Progenitor cell of endocrine pancreas (in vitro differentiated cells): ENCODE data around the gene EYA2. TPM values are rescaled to one million over a fixed set of nuclear protein-coding genes. Genes with fewer than 3 reads are reported as not detected.

Experiments used
- DNase-seq: peaks from one replicate; pipeline ENCODE4 v3.0.0; 2021; ENCODE audit warnings: low spot score; ENCODE audit not compliant: unreplicated experiment
- H3K27ac Mint-ChIP-seq: 2 replicates; pipeline ENCODE4 v1.8.0; 2021; ENCODE audit warnings: mild to moderate bottlenecking, moderate library complexity, mixed read lengths
- H3K27me3 Mint-ChIP-seq: 2 replicates; pipeline ENCODE4 v1.8.0; 2021; ENCODE audit warnings: mixed read lengths
- H3K36me3 Mint-ChIP-seq: 2 replicates; pipeline ENCODE4 v1.8.0; 2022; ENCODE audit warnings: mixed read lengths; ENCODE audit not compliant: insufficient read depth
- H3K4me1 Mint-ChIP-seq: 2 replicates; pipeline ENCODE4 v1.8.0; 2021; ENCODE audit warnings: low read depth, mixed read lengths
- H3K4me3 Mint-ChIP-seq: 2 replicates; pipeline ENCODE4 v1.8.0; 2021; ENCODE audit warnings: low read depth, mild to moderate bottlenecking, moderate library complexity, mixed read lengths
- H3K9me3 Mint-ChIP-seq: 2 replicates; pipeline ENCODE4 v1.8.0; 2021; ENCODE audit warnings: low read depth, mixed read lengths
- CTCF ChIP-seq: fragments of 200-600 bp; sonication (generic); IDR thresholded peaks from one replicate; pipeline ENCODE4 v1.5.0; 2021; ENCODE audit warnings: antibody characterized with exemption, mild to moderate bottlenecking; ENCODE audit not compliant: unreplicated experiment
- total RNA-seq: library from RNA; stranded (reverse); gene quantifications from 2 replicates; pipeline ENCODE4 v1.2.1, GENCODE V29; 2021

Gene EYA2
- total RNA-seq, 1 donor from 2014 or later = 0.53 TPM

DNA sequence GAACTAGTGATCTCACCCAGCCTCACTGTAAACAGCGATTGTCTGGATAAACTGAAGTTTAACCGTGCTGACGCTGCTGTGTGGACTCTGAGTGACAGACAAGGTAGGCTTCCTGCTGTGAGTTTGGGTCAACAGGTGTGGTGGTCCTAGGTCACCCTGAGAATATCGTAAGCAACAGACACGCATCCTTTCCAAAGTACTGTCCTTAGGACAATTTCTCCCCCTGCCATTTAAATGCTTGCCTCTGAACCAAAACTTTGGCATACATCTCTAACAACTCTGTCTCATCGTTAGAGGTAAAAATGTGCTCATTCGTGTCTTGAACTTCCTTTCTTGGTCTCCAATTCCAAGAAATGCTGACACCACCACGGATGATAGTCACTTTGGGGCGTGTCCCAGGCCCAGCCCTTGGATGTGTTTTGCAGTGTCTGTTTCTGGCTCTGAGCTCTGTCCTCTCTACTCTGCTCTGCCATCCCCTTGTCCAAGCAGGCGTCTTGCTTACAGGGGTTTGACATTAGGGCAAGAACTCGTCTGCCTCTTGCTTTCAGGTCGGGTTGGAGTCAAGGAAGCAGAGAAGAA, 95.5 kb downstream of the EYA2 start:
- no peaks in the 10 kb centered on the region for H3K36me3 Mint-ChIP-seq
- no peak for DNase-seq
- peaks cover 25% of the 10 kb centered on the region for H3K4me1 Mint-ChIP-seq
- H3K4me3 Mint-ChIP-seq = peak overlapping the region; percentile 27
- H3K27ac Mint-ChIP-seq = peak overlapping the region; percentile 85
- H3K27me3 Mint-ChIP-seq = peaks cover 5% of the 10 kb centered on the region
- H3K9me3 Mint-ChIP-seq = no peaks in the 10 kb centered on the region
- no peak for TF ChIP-seq CTCF

- DNase-seq = no peak
- peak overlapping the region; percentile 27 for H3K4me3 Mint-ChIP-seq
- peaks cover 23% of the 10 kb centered on the region for H3K4me1 Mint-ChIP-seq
- peaks cover 5% of the 10 kb centered on the region for H3K27me3 Mint-ChIP-seq
- H3K36me3 Mint-ChIP-seq = no peaks in the 10 kb centered on the region
- no peak for TF ChIP-seq CTCF
- H3K9me3 Mint-ChIP-seq = no peaks in the 10 kb centered on the region
- peak overlapping the region; percentile 85 for H3K27ac Mint-ChIP-seq
Observed at GRCh38 chr20:46990596-46991104, 96.0 kb downstream of the EYA2 start.

DNA sequence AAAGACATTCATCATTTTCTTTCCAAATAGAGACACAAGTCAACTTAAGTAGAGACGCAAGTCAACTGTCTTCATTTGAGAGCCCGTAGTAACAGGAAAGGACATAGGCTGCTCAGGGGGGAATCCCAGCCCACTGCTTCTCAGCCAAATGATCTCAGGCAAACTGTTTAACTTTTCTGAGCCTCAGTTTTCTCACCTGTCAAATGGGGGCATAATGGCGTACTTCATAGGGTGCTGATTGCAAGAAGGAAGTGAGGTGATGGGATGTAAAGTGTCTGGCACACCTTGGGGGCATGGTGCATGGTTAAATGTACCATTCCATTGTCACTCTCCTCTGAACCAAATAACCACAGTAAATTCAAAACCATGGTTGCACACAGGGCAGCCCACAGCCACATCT, 96.5 kb downstream of the EYA2 start:
- Mint-ChIP-seq H3K9me3 (no peaks in the 10 kb centered on the region), H3K36me3 (no peaks in the 10 kb centered on the region), H3K4me1 (peaks cover 23% of the 10 kb centered on the region), H3K4me3 (no peak overlapping the region), H3K27ac (peak overlapping the region; percentile 85), H3K27me3 (peaks cover 5% of the 10 kb centered on the region)
- no peak for DNase-seq
- TF ChIP-seq CTCF = no peak

DNA sequence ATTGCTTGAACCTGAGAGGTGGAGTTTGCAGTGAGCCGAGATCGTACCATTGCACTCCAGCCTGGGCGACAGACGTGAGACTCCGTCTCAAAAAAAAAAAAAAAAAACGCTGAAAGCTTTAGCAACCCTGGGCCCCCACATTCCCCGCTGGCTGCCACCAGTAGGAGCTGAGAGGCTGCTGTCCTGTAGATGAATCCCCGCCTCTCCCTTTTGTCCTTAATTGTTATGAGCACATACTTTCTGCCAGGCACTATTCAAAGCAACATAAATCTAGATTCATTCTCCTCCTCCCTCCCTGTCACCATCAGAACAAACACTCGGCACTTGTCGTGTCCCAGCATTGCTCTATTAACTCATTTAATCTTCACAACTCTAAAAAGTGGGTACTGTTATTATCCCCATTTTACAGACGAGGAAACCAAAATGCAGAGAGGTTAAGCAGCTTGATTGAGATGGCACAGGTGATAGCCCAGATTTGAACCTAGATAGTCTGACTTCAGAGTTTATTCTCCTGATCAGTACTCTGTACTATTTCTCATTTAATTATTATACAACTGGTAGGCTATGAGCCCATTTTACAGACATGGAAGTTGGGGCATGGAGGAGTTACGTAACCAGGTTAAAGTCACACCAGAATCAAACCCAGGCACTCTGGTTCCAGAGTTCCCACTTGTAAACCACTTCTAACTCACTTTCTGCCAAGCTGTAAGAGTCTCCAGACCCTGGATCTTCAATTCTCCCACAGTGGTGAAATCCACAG, 97.4 kb downstream of the EYA2 start:
- H3K4me1 Mint-ChIP-seq = peaks cover 20% of the 10 kb centered on the region
- TF ChIP-seq CTCF = no peak
- no peaks in the 10 kb centered on the region for H3K36me3 Mint-ChIP-seq
- H3K27me3 Mint-ChIP-seq = peaks cover 8% of the 10 kb centered on the region
- H3K27ac Mint-ChIP-seq = no peak overlapping the region
- no peaks in the 10 kb centered on the region for H3K9me3 Mint-ChIP-seq
- no peak overlapping the region for H3K4me3 Mint-ChIP-seq
- DNase-seq = no peak

DNA sequence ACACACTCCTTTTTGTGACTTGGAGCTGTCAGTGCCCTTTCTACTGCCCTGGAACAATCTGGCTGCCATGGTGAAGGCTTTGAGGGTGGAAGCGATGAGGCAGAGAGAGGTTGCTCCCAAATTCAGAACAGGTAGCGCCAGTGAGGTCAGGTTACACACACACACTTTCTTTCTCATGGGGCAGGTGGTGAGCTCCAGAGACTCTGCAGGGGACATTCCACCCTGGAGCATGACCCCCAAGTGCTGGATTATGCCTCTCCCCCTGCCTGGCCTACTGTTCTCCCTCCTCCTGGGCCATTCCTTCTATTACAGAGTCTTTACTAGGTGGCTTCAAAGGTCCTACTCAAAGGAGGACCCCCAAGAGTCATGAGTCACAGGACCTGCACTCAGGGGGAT, 98.0 kb downstream of the EYA2 start:
- Mint-ChIP-seq H3K4me3 (no peak overlapping the region), H3K27me3 (peaks cover 8% of the 10 kb centered on the region), H3K27ac (no peak overlapping the region), H3K4me1 (peaks cover 20% of the 10 kb centered on the region), H3K9me3 (no peaks in the 10 kb centered on the region), H3K36me3 (no peaks in the 10 kb centered on the region)
- DNase-seq = no peak
- no peak for TF ChIP-seq CTCF
